ENCODE measurements around the gene RAB1B.

- TF ChIP-seq CTCF (IDR thresholded peaks at IDR 0.05; ENCODE audit: low read depth, low read length, poor library complexity, severe bottlenecking) (no peak), EZH2phosphoT487 (IDR thresholded peaks at IDR 0.05; ENCODE audit: borderline replicate concordance, low read length) (no peak)
These were observed 2.7 kb upstream of the RAB1B start for GRCh38 chr11:66265531-66266377.

All from DOHH2 (cell line).